Retinal pigment epithelial cell (primary cell): Measurements from ENCODE around the gene DUS2.
"Not testable (repeated sequence)": the region's sequence is repeated elsewhere in the genome, so short reads cannot be mapped to it uniquely, and the experiment has no call there.

Source experiments
- DNase-seq: peaks from one replicate; pipeline ENCODE4 v3.0.0-alpha.2; 2010; ENCODE audit warnings: low read depth
- H3K4me3 ChIP-seq: 2 replicates; pipeline ENCODE4 v1.5.1; 2011; ENCODE audit warnings: mild to moderate bottlenecking, low read length, control low read depth, moderate library complexity
- CTCF ChIP-seq: conservative IDR thresholded peaks from 2 replicates; pipeline ENCODE4 v1.5.1; 2011; ENCODE audit warnings: low read depth, low read length, control low read depth, inconsistent platforms

The DUS2 gene

GRCh38 chr16:68097895-68098294 is 74.8 kb downstream of the DUS2 start:
- TF ChIP-seq CTCF, result no peak
- DNase-seq, result no peak
- H3K4me3 ChIP-seq, result no peak overlapping the region

- no peak overlapping the region for H3K4me3 ChIP-seq
- no peak for TF ChIP-seq CTCF
- no peak for DNase-seq
Measured at GRCh38 chr16:68100488-68100887, 77.4 kb downstream of the DUS2 start.

- no peak for TF ChIP-seq CTCF
Measured at GRCh38 chr16:68105611-68106010, 82.5 kb downstream of the DUS2 start.

GRCh38 chr16:68107230-68107928 is 84.3 kb downstream of the DUS2 start:
- not testable (repeated sequence) for DNase-seq, H3K4me3 ChIP-seq

More at GRCh38 chr16:68105611-68106010, 82.5 kb downstream of the DUS2 start:
- no peak overlapping the region for H3K4me3 ChIP-seq
- no peak for DNase-seq

GRCh38 chr16:68109156-68109555 is 86.1 kb downstream of the DUS2 start:
- not testable (repeated sequence) for DNase-seq, H3K4me3 ChIP-seq

GRCh38 chr16:68110611-68111010 is 87.5 kb downstream of the DUS2 start:
- DNase-seq, H3K4me3 ChIP-seq: not testable (repeated sequence)

- DNase-seq, result no peak
- TF ChIP-seq CTCF, result no peak
- H3K4me3 ChIP-seq, result no peak overlapping the region
Measured at GRCh38 chr16:68111379-68111778, 88.3 kb downstream of the DUS2 start.

- DNase-seq, result no peak
- H3K4me3 ChIP-seq, result no peak overlapping the region
- no peak for TF ChIP-seq CTCF
Measured at GRCh38 chr16:68113059-68113761, 90.1 kb downstream of the DUS2 start.
